ENCODE data around the gene DRAM1.

DNA sequence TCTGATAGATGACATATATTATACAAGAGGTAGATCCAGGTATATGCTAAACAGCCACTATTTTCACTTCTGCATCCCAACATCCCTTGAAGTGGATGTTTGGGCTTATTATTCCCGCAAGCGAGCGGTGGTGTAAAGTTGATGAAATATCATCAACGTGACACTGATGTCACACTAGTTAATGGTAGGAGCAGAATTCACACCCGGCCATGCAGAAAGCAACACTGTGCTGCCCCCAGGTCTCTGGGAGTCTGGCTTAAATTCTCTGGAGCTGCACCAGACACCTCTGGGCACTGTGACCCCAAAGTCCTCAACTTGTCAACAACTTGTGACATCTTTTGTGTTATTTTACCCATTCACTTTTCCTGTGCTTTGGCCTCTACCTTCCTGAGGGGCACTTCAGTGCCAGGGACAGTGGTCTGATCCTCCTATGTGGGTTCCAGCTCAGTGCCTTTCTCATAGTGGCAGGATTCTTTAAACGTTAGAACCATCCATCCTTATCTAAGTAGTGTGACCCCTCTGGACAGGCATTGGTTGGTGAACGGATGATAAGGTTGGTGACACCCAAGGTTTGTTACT lies 952 bp downstream of the DRAM1 start:
- TF ChIP-seq, protein P1, sequence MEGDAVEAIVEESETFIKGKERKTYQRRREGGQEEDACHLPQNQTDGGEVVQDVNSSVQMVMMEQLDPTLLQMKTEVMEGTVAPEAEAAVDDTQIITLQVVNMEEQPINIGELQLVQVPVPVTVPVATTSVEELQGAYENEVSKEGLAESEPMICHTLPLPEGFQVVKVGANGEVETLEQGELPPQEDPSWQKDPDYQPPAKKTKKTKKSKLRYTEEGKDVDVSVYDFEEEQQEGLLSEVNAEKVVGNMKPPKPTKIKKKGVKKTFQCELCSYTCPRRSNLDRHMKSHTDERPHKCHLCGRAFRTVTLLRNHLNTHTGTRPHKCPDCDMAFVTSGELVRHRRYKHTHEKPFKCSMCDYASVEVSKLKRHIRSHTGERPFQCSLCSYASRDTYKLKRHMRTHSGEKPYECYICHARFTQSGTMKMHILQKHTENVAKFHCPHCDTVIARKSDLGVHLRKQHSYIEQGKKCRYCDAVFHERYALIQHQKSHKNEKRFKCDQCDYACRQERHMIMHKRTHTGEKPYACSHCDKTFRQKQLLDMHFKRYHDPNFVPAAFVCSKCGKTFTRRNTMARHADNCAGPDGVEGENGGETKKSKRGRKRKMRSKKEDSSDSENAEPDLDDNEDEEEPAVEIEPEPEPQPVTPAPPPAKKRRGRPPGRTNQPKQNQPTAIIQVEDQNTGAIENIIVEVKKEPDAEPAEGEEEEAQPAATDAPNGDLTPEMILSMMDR (IDR thresholded peaks at IDR 0.05): no peak
- no peak for TF ChIP-seq POLR2A (IDR thresholded peaks at IDR 0.05)
